OCI-LY1 (cell line): Measurements from ENCODE around the gene RBM47.

ENCODE experiments used
- H2AFZ ChIP-seq: fragments of 200-600 bp; sonication (generic), shearing (Covaris generic); 2 replicates; pipeline ENCODE4 v1.6.0; 2014; ENCODE audit warnings: antibody characterized with exemption, mild to moderate bottlenecking, low read length
- H3F3A ChIP-seq: fragments of 200-600 bp; sonication (generic), shearing (Covaris generic); 2 replicates; pipeline ENCODE4 v1.6.0; 2014; ENCODE audit warnings: mild to moderate bottlenecking, antibody characterized with exemption, low read length, moderate library complexity; ENCODE audit not compliant: insufficient read depth
- H3K27ac ChIP-seq: fragments of 200-600 bp; sonication (generic); 2 replicates; pipeline ENCODE4 v1.5.1; 2014; ENCODE audit warnings: low read length, mixed run types, mild to moderate bottlenecking, low read depth; ENCODE audit not compliant: poor library complexity, severe bottlenecking
- H3K27me3 ChIP-seq: fragments of 200-600 bp; sonication (generic); 2 replicates; pipeline ENCODE4 v1.6.0; 2014; ENCODE audit warnings: antibody characterized with exemption, mild to moderate bottlenecking, low read length, moderate library complexity; ENCODE audit not compliant: insufficient read depth
- H3K36me3 ChIP-seq: fragments of 200-600 bp; sonication (generic); 2 replicates; pipeline ENCODE4 v1.6.1; 2014; ENCODE audit warnings: mild to moderate bottlenecking, antibody characterized with exemption, low read length, moderate library complexity, mixed read lengths; ENCODE audit not compliant: insufficient read depth
- H3K4me1 ChIP-seq: fragments of 200-600 bp; sonication (generic); 2 replicates; pipeline ENCODE4 v1.5.1; 2014; ENCODE audit warnings: mild to moderate bottlenecking, low read length, moderate library complexity; ENCODE audit not compliant: insufficient read depth, severe bottlenecking
- H3K4me2 ChIP-seq: fragments of 200-600 bp; sonication (generic), shearing (Covaris generic); 2 replicates; pipeline ENCODE4 v1.6.1; 2014; ENCODE audit warnings: low read length
- H3K4me3 ChIP-seq: fragments of 200-600 bp; sonication (generic); 2 replicates; pipeline ENCODE4 v1.5.1; 2014; ENCODE audit warnings: low read length, low read depth, mild to moderate bottlenecking, mixed read lengths; ENCODE audit not compliant: poor library complexity, severe bottlenecking
- H3K79me2 ChIP-seq: fragments of 200-600 bp; shearing (Covaris generic); 2 replicates; pipeline ENCODE4 v1.6.1; 2016; ENCODE audit warnings: mixed run types, low read length, mixed read lengths; ENCODE audit not compliant: insufficient read depth
- H3K9ac ChIP-seq: fragments of 200-600 bp; sonication (generic), shearing (Covaris generic); 2 replicates; pipeline ENCODE4 v1.6.1; 2014; ENCODE audit warnings: mild to moderate bottlenecking, low read length, mixed read lengths
- H3K9me2 ChIP-seq: fragments of 200-600 bp; sonication (generic), shearing (Covaris generic); 2 replicates; pipeline ENCODE4 v1.6.1; 2014; ENCODE audit warnings: low read depth, mild to moderate bottlenecking, low read length, mixed read lengths
- H3K9me3 ChIP-seq: fragments of 200-600 bp; shearing (Covaris generic); 2 replicates; pipeline ENCODE4 v1.6.1; 2014; ENCODE audit warnings: low read length, mixed read lengths
- H4K20me1 ChIP-seq: fragments of 200-600 bp; sonication (generic), shearing (Covaris generic); 2 replicates; pipeline ENCODE4 v1.6.0; 2016; ENCODE audit warnings: mild to moderate bottlenecking, low read length; ENCODE audit not compliant: insufficient read depth
- CTCF ChIP-seq: fragments of 200-600 bp; sonication (generic), shearing (Covaris generic); IDR thresholded peaks from 2 replicates; pipeline ENCODE4 v1.5.1; 2017; ENCODE audit warnings: mild to moderate bottlenecking, antibody characterized with exemption, low read length, moderate library complexity, mixed read lengths
- EZH2 ChIP-seq: fragments of 200-600 bp; sonication (generic), shearing (Covaris generic); IDR thresholded peaks from 2 replicates; pipeline ENCODE4 v1.8.0; 2017; ENCODE audit warnings: borderline replicate concordance, mixed run types, mild to moderate bottlenecking, antibody characterized with exemption, low read length, moderate library complexity, mixed read lengths

Gene RBM47

GRCh38 chr4:40414673-40415072 is 215.0 kb downstream of the RBM47 start:
- Histone ChIP-seq H2AFZ (no peak overlapping the region), H3F3A (no peaks in the 10 kb centered on the region), H3K9me3 (no peaks in the 10 kb centered on the region), H3K4me2 (no peak overlapping the region), H3K9me2 (no peaks in the 10 kb centered on the region), H3K79me2 (no peaks in the 10 kb centered on the region), H3K27me3 (no peaks in the 10 kb centered on the region; the same call in 1 of the 2 replicates), H3K36me3 (no peaks in the 10 kb centered on the region), H3K9ac (no peak overlapping the region), H3K27ac (no peak overlapping the region), H3K4me3 (no peak overlapping the region), H3K4me1 (no peaks in the 10 kb centered on the region), H4K20me1 (no peaks in the 10 kb centered on the region)
- no peak for TF ChIP-seq CTCF
- no peak for TF ChIP-seq EZH2

- no peaks in the 10 kb centered on the region for H3K79me2 ChIP-seq
- H3K4me1 ChIP-seq = no peaks in the 10 kb centered on the region
- H3K9me2 ChIP-seq = no peaks in the 10 kb centered on the region
- H3K27ac ChIP-seq = no peak overlapping the region
- H3K36me3 ChIP-seq = no peaks in the 10 kb centered on the region
- no peak overlapping the region for H3K4me3 ChIP-seq
- TF ChIP-seq CTCF (no peak), EZH2 (no peak)
- no peak overlapping the region for H3K4me2 ChIP-seq
- no peak overlapping the region for H3K9ac ChIP-seq
- H2AFZ ChIP-seq = no peak overlapping the region
- H4K20me1 ChIP-seq = no peaks in the 10 kb centered on the region
- no peaks in the 10 kb centered on the region for H3F3A ChIP-seq
- no peaks in the 10 kb centered on the region for H3K27me3 ChIP-seq
- no peaks in the 10 kb centered on the region for H3K9me3 ChIP-seq
These were observed 216.5 kb downstream of the RBM47 start for GRCh38 chr4:40412866-40413795.

GRCh38 chr4:40412388-40412787 is 217.3 kb downstream of the RBM47 start:
- Histone ChIP-seq H3K79me2 (no peaks in the 10 kb centered on the region), H3K27me3 (no peaks in the 10 kb centered on the region), H2AFZ (no peak overlapping the region), H3K4me2 (no peak overlapping the region), H3K9me2 (no peaks in the 10 kb centered on the region), H3K9me3 (no peaks in the 10 kb centered on the region), H3K36me3 (no peaks in the 10 kb centered on the region), H3K4me3 (no peak overlapping the region), H4K20me1 (no peaks in the 10 kb centered on the region), H3K9ac (no peak overlapping the region), H3K27ac (no peak overlapping the region), H3K4me1 (no peaks in the 10 kb centered on the region), H3F3A (no peaks in the 10 kb centered on the region)
- TF ChIP-seq CTCF (no peak), EZH2 (no peak)
